G401.6 (cell line): ENCODE measurements around the gene SLC35E3.

Experiments
- FAIRE-seq: peaks from 2 replicates; lab custom pipeline; 2012; peaks lifted over from hg19 to GRCh38; lab: Jason Lieb, UNC

Gene SLC35E3

DNA sequence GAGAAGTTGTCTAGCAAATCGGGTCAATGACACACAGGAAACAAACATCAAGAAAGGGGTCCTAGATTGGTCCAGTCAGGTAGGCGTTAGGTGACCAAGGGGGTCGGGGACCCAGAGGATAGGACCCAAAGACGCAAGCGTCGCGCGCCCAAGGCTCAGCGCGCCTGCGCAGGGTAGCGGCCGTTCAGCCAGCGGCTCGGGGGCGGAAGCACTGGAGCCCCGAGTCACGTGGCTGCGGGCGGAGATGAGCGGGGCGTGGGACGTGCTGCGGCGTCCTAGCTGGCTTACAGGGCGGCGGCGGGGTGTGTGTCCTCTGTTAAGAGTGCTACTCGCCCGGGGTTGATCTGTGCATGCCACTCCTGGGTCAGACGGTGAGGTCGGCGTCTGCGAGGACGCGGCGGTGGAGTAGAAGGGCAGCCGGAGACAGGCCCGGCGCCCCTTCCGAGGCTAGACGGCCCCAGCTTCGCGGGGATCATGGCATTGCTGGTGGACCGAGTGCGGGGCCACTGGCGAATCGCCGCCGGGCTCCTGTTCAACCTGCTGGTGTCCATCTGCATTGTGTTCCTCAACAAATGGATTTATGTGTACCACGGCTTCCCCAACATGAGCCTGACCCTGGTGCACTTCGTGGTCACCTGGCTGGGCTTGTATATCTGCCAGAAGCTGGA, at the start of gene SLC35E3:
Gene SLC35E3, plus strand, starts transcription at position 273 of the 668 bp plus-strand sequence. Its CDS starts 202 bp downstream, at position 475.
- FAIRE-seq, result peak; percentile 49

DNA sequence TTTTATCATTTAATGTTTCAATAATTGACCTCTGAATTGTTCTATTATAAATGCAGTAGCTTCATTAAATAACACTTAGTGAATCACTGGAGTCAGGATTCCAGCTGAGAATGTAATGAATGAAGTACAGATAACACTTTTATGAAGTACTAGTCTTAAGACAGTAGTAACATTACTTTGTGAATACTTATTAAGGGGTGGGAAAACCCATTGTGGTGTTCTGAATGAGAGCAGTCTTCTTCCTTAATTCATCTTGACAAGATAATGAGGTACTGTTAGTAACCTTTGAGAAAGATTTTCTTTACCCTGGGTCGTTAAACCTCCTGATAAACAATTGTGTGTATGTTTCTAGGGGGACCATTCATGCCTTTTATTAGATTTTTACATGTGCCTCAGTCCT, 46.5 kb upstream of the SLC35E3 start:
- no peak for FAIRE-seq

DNA sequence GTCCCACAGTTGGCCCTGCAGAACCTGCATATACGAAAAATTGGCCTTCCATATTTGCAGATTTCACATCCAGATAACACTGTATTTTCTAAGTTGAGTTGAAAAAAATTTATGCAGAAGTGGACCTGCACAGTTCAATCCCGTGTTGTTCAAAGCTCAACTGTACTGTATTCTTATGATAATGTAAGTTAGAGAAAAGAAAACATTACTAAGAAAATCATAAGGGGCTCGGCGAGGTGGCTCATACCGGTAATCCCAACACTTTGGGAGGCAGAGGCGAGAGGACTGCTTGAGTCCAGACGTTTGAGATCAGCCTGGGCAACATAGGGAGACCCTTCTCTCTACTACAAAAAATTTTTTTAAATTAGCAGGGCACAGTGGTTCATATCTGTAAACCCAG, 18.2 kb upstream of the SLC35E3 start:
- no peak for FAIRE-seq

DNA sequence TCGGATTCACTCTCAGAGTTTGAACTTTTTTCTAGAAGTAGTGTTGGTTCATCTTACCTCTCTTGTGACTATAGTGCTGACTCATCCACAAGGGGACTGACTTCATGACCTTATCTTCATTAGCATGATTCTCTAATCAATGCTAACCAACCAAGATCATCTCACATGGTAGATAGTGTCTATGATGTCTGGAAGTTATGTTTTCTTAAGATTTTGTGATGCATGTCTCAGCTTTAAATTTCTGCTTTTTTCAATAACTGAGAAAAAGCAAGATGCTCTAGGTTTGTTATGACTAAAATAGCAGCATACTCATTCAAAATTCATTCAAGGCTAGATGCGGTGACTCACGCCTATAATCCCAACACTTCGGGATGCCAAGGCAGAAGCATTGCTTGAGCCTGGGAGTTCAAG, 12.3 kb upstream of the SLC35E3 start:
- FAIRE-seq, result no peak

DNA sequence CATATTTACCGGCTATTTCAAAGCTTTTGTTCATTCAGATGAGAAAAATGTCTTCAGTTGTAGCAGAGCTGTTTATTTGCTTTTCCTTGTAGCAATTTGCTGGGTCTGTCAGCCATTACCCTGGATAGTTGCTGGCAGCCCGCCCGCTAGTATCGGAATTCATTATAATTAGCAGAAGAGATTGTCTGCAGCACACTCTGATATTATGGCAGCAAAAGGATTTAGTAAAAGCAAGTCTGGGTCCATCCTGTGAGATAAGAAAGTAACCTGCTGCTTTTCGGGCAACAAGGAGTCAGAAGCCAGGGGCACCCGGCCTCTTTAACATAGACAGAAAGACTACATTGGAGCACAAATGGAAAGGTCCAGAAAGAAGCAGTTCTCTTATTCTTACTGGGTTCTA, 6.1 kb upstream of the SLC35E3 start:
- no peak for FAIRE-seq

DNA sequence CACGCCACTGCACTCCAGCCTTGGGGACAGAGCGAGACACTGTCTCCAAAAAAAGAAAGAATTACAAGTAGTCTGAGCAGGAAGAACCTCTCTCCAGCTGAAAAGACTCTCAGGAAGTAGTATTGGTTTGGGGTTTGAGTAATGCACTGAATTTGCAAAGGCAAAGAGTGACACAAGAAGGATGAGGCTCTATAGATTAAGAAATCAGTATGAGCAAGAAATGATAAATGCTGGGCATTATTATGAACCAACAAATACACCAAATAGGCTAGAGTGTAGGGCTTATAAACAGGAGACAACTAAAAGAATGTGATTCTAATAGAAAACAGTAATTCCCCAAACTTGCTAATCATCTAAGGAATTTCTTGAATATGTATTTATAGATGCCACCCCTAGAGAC, 2.6 kb upstream of the SLC35E3 start:
- FAIRE-seq, result no peak

DNA sequence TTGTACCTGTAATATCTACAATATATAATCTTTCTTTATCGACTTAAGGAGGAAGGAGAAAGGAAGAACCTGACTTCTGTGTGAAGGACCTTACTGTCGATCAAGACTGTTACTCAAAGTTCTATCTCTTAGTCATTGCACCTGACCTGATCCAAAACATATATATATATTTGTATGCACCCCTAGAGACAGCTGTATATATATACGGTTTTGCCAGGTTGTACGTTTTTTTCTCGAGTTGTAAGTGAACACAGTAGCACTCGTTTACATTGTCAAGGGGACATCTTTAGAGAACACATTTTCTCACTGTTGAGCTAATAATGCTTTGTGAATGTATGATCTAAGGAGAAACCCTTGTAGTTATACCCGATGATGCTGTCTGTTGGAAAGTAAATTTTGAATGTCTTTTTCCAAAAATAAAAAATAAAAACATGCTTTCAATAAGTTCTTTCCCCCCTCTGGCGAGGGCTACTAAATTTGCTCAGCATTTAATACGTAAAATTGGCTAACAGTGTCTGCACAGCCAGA, 536 bp upstream of the SLC35E3 start:
- FAIRE-seq, result no peak

DNA sequence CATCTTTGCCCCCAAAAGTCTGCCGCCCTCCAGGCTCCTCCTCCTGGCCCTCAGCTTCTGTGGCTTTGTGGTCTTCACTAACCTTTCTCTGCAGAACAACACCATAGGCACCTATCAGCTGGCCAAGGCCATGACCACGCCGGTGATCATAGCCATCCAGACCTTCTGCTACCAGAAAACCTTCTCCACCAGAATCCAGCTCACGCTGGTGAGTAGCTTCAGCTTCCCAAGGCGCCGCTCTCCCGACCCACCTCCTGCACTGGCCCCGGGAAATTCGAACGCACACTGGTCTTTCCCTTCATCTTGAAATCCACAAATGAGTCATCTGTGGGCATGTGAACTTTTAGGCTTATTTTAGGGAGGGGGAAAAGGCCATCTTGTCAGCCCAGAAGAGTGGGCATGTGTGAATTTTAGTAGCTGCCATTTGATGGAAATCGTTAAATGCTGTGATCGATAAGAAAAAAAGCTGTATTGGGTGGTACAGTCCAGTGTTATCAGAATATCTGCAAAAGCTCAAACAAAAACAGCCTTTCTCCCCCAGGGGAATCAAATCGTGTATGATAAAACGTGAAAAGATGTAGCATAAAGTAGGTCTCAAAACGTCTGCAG, 700 bp downstream of the SLC35E3 start:
- no peak for FAIRE-seq

DNA sequence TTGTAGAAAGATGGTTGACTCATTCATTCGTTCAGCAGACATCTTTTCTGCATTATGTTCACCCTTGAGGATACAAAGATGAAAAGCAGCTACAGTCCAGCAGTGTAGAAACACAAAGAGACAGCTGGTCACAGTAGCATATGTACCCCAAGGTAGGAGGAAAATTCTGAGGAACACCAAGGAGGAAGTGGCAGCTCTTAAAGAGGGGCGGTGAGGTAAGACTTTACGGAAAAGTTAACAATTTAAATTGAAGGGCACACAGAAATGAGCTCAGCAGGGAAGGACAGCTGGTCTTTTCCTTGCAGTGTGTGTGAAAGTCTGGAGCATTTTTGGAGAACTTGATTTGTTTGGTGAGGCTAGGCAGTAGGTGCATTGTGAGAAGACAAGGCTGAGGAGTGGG, 3.5 kb downstream of the SLC35E3 start:
- FAIRE-seq, result no peak

DNA sequence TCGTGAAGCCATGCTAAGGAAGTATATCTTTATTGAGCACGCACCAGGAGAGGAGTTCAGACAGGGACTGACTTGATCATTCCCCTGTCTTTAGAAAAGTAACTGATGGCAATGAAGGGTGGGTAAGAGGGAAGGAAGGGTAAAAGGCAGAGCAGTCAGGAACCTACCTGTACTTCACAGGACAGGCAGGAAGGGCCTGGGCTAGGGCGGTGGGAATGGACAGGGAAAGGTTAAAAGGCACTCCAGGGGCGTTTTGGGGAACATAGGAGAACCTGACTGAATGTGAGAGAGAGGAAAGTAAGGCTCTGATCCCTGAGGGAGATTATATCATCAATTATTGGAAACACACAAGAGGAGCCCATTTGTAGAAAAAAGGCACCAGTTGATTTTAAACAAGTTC, 3.9 kb downstream of the SLC35E3 start:
- FAIRE-seq, result no peak

DNA sequence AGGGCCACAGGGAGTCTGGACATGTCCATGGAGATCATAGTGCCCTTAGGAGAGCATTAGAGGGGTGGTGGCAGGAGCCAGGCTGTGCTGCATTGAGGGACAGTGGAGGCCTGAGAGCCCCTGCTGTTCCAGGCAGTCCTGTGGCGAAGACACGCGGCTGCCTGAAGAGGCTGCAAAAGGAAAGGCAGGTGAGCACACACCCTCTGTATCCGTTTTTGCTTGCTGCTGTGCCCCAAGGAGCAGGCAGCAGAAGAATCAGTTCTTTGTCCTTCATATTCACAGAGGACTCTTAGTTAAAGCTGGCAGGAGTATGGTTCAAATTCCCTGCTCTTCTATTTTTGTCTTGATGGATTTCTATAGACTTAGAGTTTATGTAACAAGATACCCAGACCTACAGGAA, 4.5 kb downstream of the SLC35E3 start:
- FAIRE-seq, result no peak

DNA sequence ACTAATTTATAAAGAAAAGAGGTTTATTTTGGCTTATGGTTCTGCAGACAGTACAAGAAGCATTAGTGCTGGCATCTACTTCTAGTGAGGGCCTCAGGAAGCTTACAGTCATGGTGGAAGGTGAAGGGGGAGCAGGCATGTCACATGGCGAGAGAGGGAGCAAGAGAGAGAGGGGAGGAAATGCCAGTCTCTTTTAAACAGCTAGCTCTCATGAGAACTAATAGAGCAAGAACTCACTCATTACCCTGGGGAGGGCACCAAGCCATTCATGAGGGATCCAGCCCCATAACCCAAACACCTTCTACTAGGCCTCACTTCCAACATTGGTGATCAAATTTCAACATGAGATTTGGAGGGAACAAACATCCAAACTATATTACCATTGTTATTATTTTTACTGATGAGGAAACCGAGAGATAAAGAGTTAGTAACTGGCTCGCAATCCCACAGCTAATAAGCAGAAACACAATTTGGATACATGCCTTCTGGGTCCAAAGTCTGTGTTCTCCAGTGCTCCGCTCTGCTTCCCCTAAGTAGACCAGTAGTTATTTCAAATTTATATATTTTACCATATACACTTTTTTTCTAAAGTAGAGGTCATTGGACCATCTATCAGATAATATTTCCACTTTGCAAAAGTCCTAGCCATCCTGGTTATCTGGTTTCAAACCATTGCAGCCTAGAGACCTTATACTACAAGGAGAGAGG, 9.7 kb downstream of the SLC35E3 start:
- FAIRE-seq, result no peak

DNA sequence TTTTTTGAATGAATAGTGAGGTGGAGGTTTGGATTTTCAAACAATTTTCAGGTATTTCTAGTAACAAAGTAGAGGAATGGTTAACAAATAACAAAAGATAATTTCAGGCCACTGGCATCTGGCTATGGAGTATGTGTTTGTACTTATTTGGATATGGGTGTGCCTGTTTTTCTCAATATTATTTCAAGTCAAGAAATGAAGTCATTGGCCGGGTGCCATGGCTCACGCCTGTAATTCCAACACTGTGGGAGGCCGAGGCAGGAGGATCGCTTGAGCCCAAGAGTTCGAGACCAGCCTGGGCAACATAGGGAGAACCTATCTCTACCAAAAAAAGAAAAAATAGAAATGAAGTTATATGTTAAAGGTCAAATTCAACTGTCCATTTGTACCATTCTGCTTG, 13.9 kb downstream of the SLC35E3 start:
- no peak for FAIRE-seq

DNA sequence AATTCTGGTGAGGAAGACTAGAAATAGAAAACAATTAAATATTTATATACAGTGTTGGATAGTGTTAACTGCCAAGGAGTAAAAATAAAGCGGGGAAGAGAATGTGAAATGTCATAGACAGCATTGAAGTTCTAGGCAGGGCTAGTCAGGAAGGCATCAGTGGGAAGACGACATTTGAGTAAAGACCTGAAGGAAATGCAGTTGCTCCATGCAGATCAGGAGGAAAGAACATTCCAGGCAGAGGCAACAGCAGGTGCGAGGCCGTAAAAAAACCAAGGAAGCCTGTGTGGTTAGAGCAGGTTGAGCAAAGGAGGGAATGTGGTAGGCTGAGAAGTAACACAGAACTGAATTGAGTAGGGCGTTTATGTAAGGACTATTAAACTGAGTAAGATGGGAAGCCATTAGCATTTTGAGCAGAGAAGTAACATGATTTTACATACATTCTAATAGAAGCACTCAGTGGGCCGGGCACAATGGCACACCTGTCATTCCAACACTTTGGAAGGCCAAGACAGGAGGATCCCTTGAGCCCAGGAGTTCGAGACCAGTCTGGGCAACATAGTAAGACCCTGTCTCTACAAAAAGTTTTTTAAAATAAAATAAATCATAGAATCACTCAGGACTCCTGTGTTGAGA, 14.9 kb downstream of the SLC35E3 start:
- FAIRE-seq, result no peak

DNA sequence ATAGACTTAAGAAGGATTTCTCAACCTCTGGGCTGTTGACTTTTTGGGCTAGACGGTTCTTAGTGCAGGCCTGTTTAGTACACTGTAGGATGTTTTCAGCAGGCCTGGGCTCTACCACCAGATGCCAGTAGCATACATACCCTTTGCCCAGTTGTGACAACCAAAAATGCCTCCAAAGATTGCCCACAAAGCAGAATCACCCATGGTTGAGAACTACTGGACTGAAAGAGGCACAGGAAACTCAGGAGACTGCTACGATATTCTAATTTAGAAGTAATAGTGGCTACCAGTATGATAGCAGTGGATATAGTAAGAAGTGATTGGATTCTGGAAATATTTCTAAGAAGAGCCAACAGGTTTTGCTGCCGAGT, 15.5 kb downstream of the SLC35E3 start:
- no peak for FAIRE-seq

DNA sequence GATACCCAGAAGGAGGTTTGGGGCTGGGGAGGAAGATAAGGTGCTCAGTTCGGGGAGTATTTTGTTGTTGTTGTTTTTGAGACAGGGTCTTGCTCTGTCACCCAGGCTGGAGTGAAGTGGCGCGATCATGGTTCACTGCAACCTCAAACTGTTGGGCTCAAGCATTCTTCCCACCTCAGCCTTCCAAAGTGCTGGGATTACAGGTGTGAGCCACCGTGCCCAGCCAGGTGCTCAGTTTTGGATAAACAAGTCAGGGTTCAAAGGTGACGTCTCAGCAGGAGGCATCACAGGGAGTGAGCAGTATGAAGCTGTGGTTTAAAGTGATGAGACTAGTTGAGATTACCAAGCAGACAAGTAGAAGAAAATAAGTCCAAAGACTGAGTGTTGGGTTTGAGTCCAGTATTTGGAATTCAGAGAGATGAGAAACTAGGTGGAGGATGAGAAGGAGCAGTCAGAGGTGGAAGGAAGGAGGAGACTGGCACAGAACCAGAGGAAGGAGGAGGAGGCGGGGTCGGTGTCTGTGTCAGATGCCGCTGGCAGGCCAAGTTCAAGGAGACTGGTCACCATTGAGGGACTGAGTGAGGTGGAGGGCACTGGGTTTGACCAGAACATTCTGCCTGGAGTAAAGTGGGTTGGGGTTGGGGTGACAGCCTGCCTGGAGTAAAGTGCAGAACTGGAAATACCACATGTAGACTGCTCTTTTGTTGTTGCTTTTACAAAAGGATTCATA, 16.1 kb downstream of the SLC35E3 start:
- no peak for FAIRE-seq

DNA sequence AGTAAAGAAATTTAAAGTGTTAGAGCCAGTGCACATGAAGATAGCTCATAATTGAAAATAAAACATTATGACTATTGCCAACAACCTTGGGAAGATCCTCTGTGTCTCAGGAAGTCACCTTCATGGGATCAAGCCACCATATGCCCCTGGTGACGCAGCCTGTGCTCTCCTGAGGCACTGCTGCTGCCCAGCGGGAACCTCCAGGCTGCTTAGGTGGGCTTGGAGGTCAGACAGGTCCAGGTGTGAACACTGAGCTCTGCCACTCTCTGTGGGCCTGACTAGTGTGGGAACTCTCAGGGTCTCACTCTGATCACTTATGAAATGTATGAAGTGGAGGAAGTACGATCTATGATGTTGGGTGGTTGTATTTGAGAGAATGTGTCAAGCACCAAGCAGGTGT, 16.7 kb downstream of the SLC35E3 start:
- FAIRE-seq, result no peak

DNA sequence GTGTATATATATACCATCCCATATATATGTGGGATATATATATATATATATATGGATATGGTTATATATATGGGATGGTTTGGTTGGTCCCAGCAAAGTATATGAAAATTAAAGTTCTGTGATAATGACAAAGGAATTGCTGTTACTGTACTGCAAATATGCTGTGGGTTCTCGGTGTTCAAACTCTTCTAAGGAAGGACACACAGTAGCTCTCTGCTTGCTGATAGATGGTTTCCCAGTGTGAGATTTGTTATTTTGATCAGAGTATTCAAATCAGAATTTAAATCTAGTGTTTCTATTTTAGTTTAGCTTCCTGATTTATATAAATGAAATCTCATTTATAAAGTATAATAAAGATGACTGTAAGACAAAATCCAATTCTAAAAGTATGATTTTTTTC, 19.7 kb downstream of the SLC35E3 start:
- peak; percentile 47 for FAIRE-seq

DNA sequence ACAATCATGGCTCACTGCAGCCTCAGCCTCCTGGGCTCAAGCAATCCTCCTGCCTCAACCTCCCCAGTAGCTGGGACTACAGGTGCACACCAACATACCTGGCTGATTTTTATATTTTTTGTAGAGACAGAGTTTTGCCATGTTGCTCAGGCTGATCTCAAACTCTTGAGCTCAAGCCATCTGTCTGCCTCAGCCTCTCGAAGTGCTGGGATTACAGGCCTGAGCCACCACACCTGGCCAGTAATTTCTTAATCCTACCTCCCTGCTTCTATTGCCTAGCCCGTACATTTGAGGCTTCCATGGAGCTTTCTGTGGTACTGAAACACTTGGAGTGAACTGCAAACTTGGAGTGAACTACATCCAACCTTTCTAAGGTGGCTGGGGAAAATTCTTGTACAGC, 20.7 kb downstream of the SLC35E3 start:
- no peak for FAIRE-seq

DNA sequence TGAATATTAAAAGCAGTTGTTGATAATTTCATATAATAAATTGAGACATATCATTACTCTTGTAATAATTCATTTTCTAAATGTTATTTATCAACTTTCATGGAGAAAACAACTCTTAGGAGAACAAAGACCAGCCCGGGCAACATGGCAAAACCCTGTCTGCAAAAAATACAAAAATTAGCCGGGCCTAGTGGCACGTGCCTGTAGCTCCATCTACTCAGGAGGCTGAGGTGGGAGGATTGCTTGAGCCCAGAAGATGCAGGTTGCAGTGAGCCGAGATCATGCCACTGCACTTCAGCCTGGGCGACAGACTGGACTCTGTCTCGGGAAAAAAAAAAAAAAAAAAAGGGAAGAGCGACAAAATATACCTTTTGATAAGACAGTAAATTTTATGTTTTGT, 21.2 kb downstream of the SLC35E3 start:
- FAIRE-seq, result no peak

DNA sequence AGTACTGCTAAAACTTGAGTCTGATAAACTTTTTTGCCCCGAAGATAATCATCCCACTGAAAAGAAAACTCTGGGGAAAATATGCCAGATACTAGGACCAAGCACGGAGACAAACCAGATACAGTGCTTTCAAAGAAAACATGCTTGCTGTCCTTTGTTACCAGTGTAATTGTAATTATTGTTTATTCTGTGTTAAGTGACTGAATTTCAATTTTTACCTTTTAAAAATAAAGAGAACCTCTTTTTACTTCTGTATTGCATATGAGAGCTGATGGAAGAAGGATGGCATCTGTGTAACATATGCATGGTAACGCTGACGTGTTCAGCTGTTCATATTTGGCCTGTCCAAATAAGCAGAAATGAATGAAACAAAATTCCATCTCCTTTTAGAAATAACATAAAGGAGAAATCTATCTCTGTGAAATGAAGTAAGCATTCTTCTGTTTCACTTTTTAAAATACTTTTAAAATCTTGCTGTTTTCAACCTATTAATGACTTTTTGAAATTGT, 22.5 kb downstream of the SLC35E3 start:
- FAIRE-seq, result no peak

DNA sequence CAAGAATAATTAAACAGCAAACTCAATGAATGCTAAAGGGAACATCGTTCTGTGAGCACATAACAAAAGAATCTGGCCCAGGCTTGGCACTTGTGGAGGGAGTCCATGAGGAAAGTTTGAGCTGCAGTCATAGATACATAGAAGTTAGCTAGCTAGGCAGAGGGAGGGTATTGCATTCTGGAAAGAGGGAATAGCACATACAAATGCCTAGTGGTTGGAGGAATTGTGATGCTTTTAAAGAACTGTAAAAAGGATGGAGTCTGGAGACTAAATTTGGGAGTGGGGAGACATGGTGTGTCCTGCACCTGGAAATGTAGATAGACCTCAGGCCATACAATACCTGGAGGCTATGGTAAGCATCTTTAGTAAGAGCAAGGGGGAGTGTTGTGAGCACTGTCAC, 24.0 kb downstream of the SLC35E3 start:
- no peak for FAIRE-seq
